Mesothelial cell of epicardium (in vitro differentiated cells): ENCODE results near the gene USH2A. TPM values are rescaled to one million over a fixed set of nuclear protein-coding genes. Genes with fewer than 3 reads are reported as not detected.

ENCODE experiments used
- DNase-seq, 2 experiments: peaks; one replicate each; pipeline ENCODE4 v3.0.0; 2021; ENCODE audit warnings: low spot score in 2 of 2; ENCODE audit not compliant: unreplicated experiment in 2 of 2
- H3K27ac Mint-ChIP-seq: 2 replicates; pipeline ENCODE4 v1.8.0; 2021; ENCODE audit warnings: mixed read lengths
- H3K27me3 Mint-ChIP-seq: 2 replicates; pipeline ENCODE4 v1.8.0; 2021; ENCODE audit warnings: low read depth, mixed read lengths
- H3K36me3 Mint-ChIP-seq: 2 replicates; pipeline ENCODE4 v1.8.0; 2021; ENCODE audit warnings: mixed read lengths
- H3K4me1 Mint-ChIP-seq: 2 replicates; pipeline ENCODE4 v1.8.0; 2021; ENCODE audit warnings: mixed read lengths
- H3K4me3 Mint-ChIP-seq: 2 replicates; pipeline ENCODE4 v1.8.0; 2021; ENCODE audit warnings: mild to moderate bottlenecking, moderate library complexity, mixed read lengths
- H3K9me3 Mint-ChIP-seq: 2 replicates; pipeline ENCODE4 v1.8.0; 2021; ENCODE audit warnings: mixed read lengths
- CTCF ChIP-seq: fragments of 200-600 bp; sonication (generic); IDR thresholded peaks from one replicate; pipeline ENCODE4 v1.5.0; 2021; ENCODE audit warnings: antibody characterized with exemption; ENCODE audit not compliant: unreplicated experiment
- total RNA-seq: library from RNA; stranded (reverse); gene quantifications from 3 replicates; pipeline ENCODE4 v1.2.1, GENCODE V29; 2021

USH2A gene
- total RNA-seq, 1 donor from 2014 or later, result 0.02 TPM

- Mint-ChIP-seq H3K9me3 (no peaks in the 10 kb centered on the region), H3K4me3 (no peak overlapping the region), H3K27me3 (peaks cover 8% of the 10 kb centered on the region), H3K4me1 (peaks cover 8% of the 10 kb centered on the region), H3K27ac (peak overlapping the region; percentile 77), H3K36me3 (no peaks in the 10 kb centered on the region)
- no peak for TF ChIP-seq CTCF
- no peak for DNase-seq
Observed at GRCh38 chr1:216238844-216239243, 184.4 kb downstream of the USH2A start.

- Mint-ChIP-seq H3K9me3 (no peaks in the 10 kb centered on the region), H3K27ac (no peak overlapping the region), H3K27me3 (peaks cover 8% of the 10 kb centered on the region), H3K36me3 (no peaks in the 10 kb centered on the region), H3K4me1 (peaks cover 8% of the 10 kb centered on the region), H3K4me3 (no peak overlapping the region)
- DNase-seq, result no peak
- TF ChIP-seq CTCF, result no peak
Observed at GRCh38 chr1:216237927-216238542, 185.2 kb downstream of the USH2A start.

- Mint-ChIP-seq H3K4me3 (no peak overlapping the region), H3K27me3 (no peaks in the 10 kb centered on the region), H3K9me3 (peaks cover 17% of the 10 kb centered on the region), H3K36me3 (no peaks in the 10 kb centered on the region), H3K27ac (no peak overlapping the region), H3K4me1 (peaks cover 7% of the 10 kb centered on the region)
- DNase-seq, result no peak
- no peak for TF ChIP-seq CTCF
Observed at GRCh38 chr1:216224233-216224632, 199.0 kb downstream of the USH2A start.

GRCh38 chr1:216223486-216223885 lies 199.8 kb downstream of the USH2A start:
- Mint-ChIP-seq H3K27ac (no peak overlapping the region), H3K9me3 (peaks cover 17% of the 10 kb centered on the region), H3K4me1 (peaks cover 7% of the 10 kb centered on the region), H3K36me3 (no peaks in the 10 kb centered on the region), H3K4me3 (no peak overlapping the region), H3K27me3 (no peaks in the 10 kb centered on the region)
- no peak for TF ChIP-seq CTCF
- DNase-seq, result no peak

GRCh38 chr1:216222288-216222687 lies 201.0 kb downstream of the USH2A start:
- H3K36me3 Mint-ChIP-seq, result no peaks in the 10 kb centered on the region
- peaks cover 8% of the 10 kb centered on the region for H3K9me3 Mint-ChIP-seq
- H3K27me3 Mint-ChIP-seq, result no peaks in the 10 kb centered on the region
- TF ChIP-seq CTCF, result no peak
- H3K4me3 Mint-ChIP-seq, result no peak overlapping the region
- DNase-seq, result no peak
- H3K27ac Mint-ChIP-seq, result no peak overlapping the region
- peaks cover 7% of the 10 kb centered on the region for H3K4me1 Mint-ChIP-seq
